Hypothalamus (tissue), 51 donors: ENCODE data around the gene NFATC4.

Experiments used
- DNase-seq, 51 donors: peaks; one replicate each; lab custom pipeline; 2025; lab: John Stamatoyannopoulos, UW

Gene NFATC4

GRCh38 chr14:24367514-24368211 is at the start of gene NFATC4:
Gene NFATC4 (plus strand): TSS chr14:24368184. CDS start chr14:24368341, 157 bp downstream.
- peak in 34 of 51 donors; percentile 9 to 75 (median 32) for DNase-seq

GRCh38 chr14:24321212-24321975 is 46.6 kb upstream of the NFATC4 start:
- no peak for DNase-seq

- DNase-seq: no peak
Measured at GRCh38 chr14:24322672-24323071, 45.3 kb upstream of the NFATC4 start.

- DNase-seq: no peak
Measured at GRCh38 chr14:24323341-24323740, 44.6 kb upstream of the NFATC4 start.

- no peak for DNase-seq
Measured at GRCh38 chr14:24324024-24324423, 44.0 kb upstream of the NFATC4 start.

- no peak for DNase-seq
Measured at GRCh38 chr14:24325041-24325530, 42.9 kb upstream of the NFATC4 start.

GRCh38 chr14:24325963-24326362 is 42.0 kb upstream of the NFATC4 start:
- no peak for DNase-seq

GRCh38 chr14:24327303-24327702 is 40.7 kb upstream of the NFATC4 start:
- no peak for DNase-seq

- DNase-seq: peak in 15 of 51 donors; percentile 26 to 63 (median 41)
Measured at GRCh38 chr14:24327914-24328313, 40.1 kb upstream of the NFATC4 start.

GRCh38 chr14:24329073-24329663 is 38.8 kb upstream of the NFATC4 start:
- no peak for DNase-seq

GRCh38 chr14:24329736-24330135 is 38.2 kb upstream of the NFATC4 start:
- peak in 2 of 51 donors; percentile 12 to 23 for DNase-seq

- DNase-seq: no peak
Measured at GRCh38 chr14:24330973-24331674, 36.9 kb upstream of the NFATC4 start.

- DNase-seq: no peak
Measured at GRCh38 chr14:24331731-24332267, 36.2 kb upstream of the NFATC4 start.

GRCh38 chr14:24332268-24332993 is 35.6 kb upstream of the NFATC4 start:
- peak in 28 of 51 donors; percentile 5 to 67 (median 34) for DNase-seq

- DNase-seq: no peak
Measured at GRCh38 chr14:24334431-24335291, 33.3 kb upstream of the NFATC4 start, which contains the start of gene ADCY4. Gene ADCY4 (minus strand): TSS chr14:24335071. CDS start chr14:24334652, 419 bp downstream.

GRCh38 chr14:24335461-24336171 is 32.4 kb upstream of the NFATC4 start:
- no peak for DNase-seq

- no peak for DNase-seq
Measured at GRCh38 chr14:24337144-24337823, 30.7 kb upstream of the NFATC4 start.

- no peak for DNase-seq
Measured at GRCh38 chr14:24337824-24338175, 30.2 kb upstream of the NFATC4 start.
